T-helper 1 cell treated with Interleukin-12 subunit alpha and Interleukin-12 subunit beta and Interleukin-4 antibody, amounts not matched to agents 30 μg/mL and 1 μg/mL, for 36 hours (primary cell): ENCODE measurements around the gene SNX13.
A peak's percentile ranks its signal among the peaks of the same experiment; 100 is the strongest.

Experiments used
- H3K27ac Mint-ChIP-seq: one replicate; pipeline ENCODE4 v1.8.0; 2021; ENCODE audit warnings: mild to moderate bottlenecking, mixed read lengths
- H3K27me3 Mint-ChIP-seq: one replicate; pipeline ENCODE4 v1.8.0; 2021; ENCODE audit warnings: low read depth, mixed read lengths
- H3K36me3 Mint-ChIP-seq: one replicate; pipeline ENCODE4 v1.8.0; 2021; ENCODE audit warnings: low read depth, mixed read lengths
- H3K4me1 Mint-ChIP-seq: one replicate; pipeline ENCODE4 v1.8.0; 2021; ENCODE audit warnings: low read depth, mixed read lengths
- H3K4me3 Mint-ChIP-seq: one replicate; pipeline ENCODE4 v1.8.0; 2021; ENCODE audit warnings: mild to moderate bottlenecking, moderate library complexity, mixed read lengths
- H3K9me3 Mint-ChIP-seq: one replicate; pipeline ENCODE4 v1.8.0; 2021; ENCODE audit warnings: mixed read lengths

Gene SNX13

DNA sequence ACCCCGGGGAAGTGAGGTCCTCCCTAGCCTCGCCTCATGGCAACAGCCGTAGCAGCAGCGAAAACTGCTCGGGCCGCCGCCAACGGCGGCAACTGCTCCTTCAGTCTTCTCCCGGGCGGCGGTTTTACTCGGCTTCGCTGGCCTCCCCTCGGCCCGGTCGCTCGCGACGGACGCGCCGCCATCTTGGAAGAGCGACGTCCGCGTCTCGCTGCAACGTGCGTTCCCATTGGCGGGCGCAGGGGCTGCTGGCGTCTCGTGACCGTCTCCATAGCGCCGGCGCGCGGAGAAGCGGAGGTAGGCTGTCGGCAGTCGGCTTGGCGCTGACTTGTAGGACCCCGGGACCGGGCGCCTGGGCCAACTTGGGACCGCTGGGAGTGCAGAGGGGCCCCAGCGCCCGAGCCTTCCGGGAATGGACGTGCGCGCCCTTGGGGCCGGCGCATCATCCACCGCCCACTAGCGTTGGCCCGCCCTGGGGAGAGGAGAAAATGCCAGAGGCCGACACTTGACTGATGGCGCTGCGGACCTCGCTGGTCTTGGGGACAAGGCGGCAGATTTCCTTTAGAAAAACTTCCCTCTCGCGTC, at the start of gene SNX13:
Gene SNX13 (minus strand): TSS at position 193 of the 582 bp plus-strand sequence. CDS start 199 bp downstream, outside the sequence.
- Mint-ChIP-seq H3K36me3 (peaks cover 10% of the 10 kb centered on the region), H3K9me3 (no peaks in the 10 kb centered on the region), H3K4me3 (peak within 1 kb of the TSS; percentile 98), H3K4me1 (peaks cover 34% of the 10 kb centered on the region), H3K27me3 (peaks cover 16% of the 10 kb centered on the region), H3K27ac (peak within 1 kb of the TSS; percentile 91)

DNA sequence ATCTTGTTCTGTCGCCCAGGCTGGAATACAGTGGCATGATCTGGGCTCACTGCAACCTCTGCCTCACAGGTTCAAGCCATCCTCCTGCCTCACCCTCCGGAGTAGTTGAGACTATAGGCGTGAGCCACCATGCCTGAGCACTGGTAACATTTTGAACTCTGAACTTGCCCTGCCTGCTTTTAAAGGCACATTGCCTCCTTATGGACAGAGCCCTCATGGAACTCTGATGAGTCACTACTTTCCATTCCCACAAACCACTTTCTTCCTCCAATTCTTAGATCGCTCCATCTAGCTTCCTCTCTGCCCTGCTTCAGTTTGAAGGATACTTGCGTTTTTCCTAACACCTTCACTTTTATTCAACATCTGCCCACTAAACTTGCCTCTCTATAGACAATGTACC, 49.3 kb upstream of the SNX13 start:
- H3K4me1 Mint-ChIP-seq, result no peaks in the 10 kb centered on the region
- H3K36me3 Mint-ChIP-seq, result no peaks in the 10 kb centered on the region
- H3K27ac Mint-ChIP-seq, result no peak overlapping the region
- peaks cover 3% of the 10 kb centered on the region for H3K27me3 Mint-ChIP-seq
- no peaks in the 10 kb centered on the region for H3K9me3 Mint-ChIP-seq
- H3K4me3 Mint-ChIP-seq, result no peak overlapping the region

GRCh38 chr7:17988858-17989257, 48.6 kb upstream of the SNX13 start:
- no peaks in the 10 kb centered on the region for H3K36me3 Mint-ChIP-seq
- no peaks in the 10 kb centered on the region for H3K4me1 Mint-ChIP-seq
- H3K27me3 Mint-ChIP-seq, result no peaks in the 10 kb centered on the region
- H3K27ac Mint-ChIP-seq, result no peak overlapping the region
- no peak overlapping the region for H3K4me3 Mint-ChIP-seq
- H3K9me3 Mint-ChIP-seq, result no peaks in the 10 kb centered on the region

GRCh38 chr7:17988141-17988540, 47.8 kb upstream of the SNX13 start:
- no peak overlapping the region for H3K27ac Mint-ChIP-seq
- no peaks in the 10 kb centered on the region for H3K9me3 Mint-ChIP-seq
- H3K36me3 Mint-ChIP-seq, result no peaks in the 10 kb centered on the region
- H3K27me3 Mint-ChIP-seq, result no peaks in the 10 kb centered on the region
- no peaks in the 10 kb centered on the region for H3K4me1 Mint-ChIP-seq
- H3K4me3 Mint-ChIP-seq, result no peak overlapping the region

DNA sequence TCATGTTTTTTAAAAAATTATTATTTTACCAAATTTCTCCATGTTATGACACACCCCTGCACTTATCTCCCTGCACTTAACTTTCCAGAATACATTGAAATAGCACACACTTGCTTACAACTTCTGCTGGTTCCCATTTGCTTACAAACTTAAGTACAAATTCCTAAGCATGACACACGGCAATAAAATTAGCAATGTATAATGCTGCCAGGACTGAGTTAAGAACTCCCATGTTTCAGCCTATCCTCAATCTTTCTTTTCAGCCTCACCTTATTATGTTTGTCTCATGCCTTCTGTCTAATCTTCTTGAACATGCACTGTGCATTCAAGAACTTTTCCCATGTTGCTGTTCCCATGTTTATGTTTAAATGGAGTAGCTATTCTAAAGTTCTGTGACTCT, 46.6 kb upstream of the SNX13 start:
- no peak overlapping the region for H3K4me3 Mint-ChIP-seq
- H3K36me3 Mint-ChIP-seq, result no peaks in the 10 kb centered on the region
- no peaks in the 10 kb centered on the region for H3K27me3 Mint-ChIP-seq
- no peak overlapping the region for H3K27ac Mint-ChIP-seq
- H3K9me3 Mint-ChIP-seq, result no peaks in the 10 kb centered on the region
- H3K4me1 Mint-ChIP-seq, result no peaks in the 10 kb centered on the region

- Mint-ChIP-seq H3K27ac (no peak overlapping the region), H3K4me1 (no peaks in the 10 kb centered on the region), H3K27me3 (no peaks in the 10 kb centered on the region), H3K9me3 (no peaks in the 10 kb centered on the region), H3K4me3 (no peak overlapping the region), H3K36me3 (no peaks in the 10 kb centered on the region)
Observed at GRCh38 chr7:17985473-17986239, 45.4 kb upstream of the SNX13 start.

GRCh38 chr7:17984288-17984687, 44.0 kb upstream of the SNX13 start:
- Mint-ChIP-seq H3K4me3 (no peak overlapping the region), H3K27ac (no peak overlapping the region), H3K4me1 (no peaks in the 10 kb centered on the region), H3K27me3 (no peaks in the 10 kb centered on the region), H3K36me3 (no peaks in the 10 kb centered on the region), H3K9me3 (no peaks in the 10 kb centered on the region)

GRCh38 chr7:17983221-17984062, 43.1 kb upstream of the SNX13 start:
- no peaks in the 10 kb centered on the region for H3K36me3 Mint-ChIP-seq
- H3K9me3 Mint-ChIP-seq, result no peaks in the 10 kb centered on the region
- no peaks in the 10 kb centered on the region for H3K27me3 Mint-ChIP-seq
- no peaks in the 10 kb centered on the region for H3K4me1 Mint-ChIP-seq
- H3K27ac Mint-ChIP-seq, result no peak overlapping the region
- H3K4me3 Mint-ChIP-seq, result no peak overlapping the region

GRCh38 chr7:17976952-17977351, 36.7 kb upstream of the SNX13 start:
- Mint-ChIP-seq H3K4me3 (no peak overlapping the region), H3K27ac (no peak overlapping the region), H3K27me3 (no peaks in the 10 kb centered on the region), H3K36me3 (no peaks in the 10 kb centered on the region), H3K4me1 (no peaks in the 10 kb centered on the region), H3K9me3 (no peaks in the 10 kb centered on the region)

DNA sequence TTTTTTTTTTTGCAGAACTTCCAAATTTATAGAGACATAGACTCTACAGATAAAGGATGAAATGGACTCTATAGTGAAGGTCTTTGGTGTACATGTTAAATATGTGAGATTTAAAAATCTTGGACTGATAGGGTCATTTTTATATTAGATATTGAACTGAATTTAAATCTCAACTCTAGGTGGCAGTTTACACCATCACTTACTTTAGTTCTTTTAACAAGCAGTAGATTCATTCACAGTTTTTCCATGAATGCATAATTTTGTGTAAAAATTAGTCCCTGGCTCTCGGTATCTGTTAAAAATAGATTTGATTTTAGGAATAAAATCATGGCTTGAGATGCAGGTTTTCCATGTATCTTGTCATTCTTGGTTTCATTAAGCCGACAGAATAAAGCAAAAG, 31.1 kb upstream of the SNX13 start:
- Mint-ChIP-seq H3K27me3 (peaks cover 11% of the 10 kb centered on the region), H3K4me1 (no peaks in the 10 kb centered on the region), H3K9me3 (no peaks in the 10 kb centered on the region), H3K27ac (no peak overlapping the region), H3K36me3 (no peaks in the 10 kb centered on the region), H3K4me3 (no peak overlapping the region)

DNA sequence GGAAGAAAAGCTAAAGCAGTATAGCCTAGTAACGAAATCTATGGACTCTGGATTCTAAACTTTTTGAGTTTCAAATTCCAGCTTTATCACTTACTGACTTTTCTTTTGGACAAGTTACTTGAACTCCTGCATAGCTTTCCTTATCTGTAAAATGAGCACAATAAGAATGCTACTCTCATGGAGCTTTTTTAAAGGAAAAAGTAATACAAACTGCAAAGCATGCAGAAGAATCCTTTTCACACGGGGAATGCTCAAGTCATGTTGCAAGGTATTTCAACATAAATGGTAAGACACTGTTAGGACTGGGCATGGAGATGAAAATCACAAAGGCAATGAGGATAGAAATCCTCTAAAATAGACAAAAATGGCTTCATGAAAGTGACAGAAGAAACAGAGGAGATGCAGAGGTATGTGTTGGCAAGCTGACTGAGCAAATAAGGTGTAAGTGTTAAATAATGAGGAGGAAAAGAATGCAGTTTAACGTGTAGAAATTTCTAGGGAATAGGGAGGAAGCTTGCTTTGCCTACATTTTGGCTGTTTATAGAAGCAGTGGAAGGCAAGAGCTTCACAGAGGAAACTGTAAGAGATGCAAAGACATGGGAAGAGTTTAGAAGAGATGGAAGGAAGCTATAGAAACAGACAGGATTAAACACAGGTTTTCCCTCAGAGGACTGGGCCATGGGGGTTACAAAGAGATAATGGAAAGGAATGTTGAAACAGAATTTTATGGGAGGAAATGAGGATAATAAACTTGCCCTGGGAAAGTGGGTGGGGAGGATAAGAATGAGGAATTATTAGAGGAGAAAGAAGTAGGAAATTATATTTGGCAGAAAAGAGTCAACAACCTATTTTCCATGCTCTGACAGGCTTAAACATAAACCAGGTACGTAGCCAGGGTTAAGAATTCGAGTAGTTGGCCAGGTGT, 28.8 kb upstream of the SNX13 start:
- Mint-ChIP-seq H3K36me3 (no peaks in the 10 kb centered on the region), H3K4me3 (no peak overlapping the region), H3K27ac (no peak overlapping the region), H3K4me1 (no peaks in the 10 kb centered on the region), H3K27me3 (peaks cover 11% of the 10 kb centered on the region), H3K9me3 (no peaks in the 10 kb centered on the region)

GRCh38 chr7:17966706-17967105, 26.4 kb upstream of the SNX13 start:
- Mint-ChIP-seq H3K9me3 (no peaks in the 10 kb centered on the region), H3K4me1 (no peaks in the 10 kb centered on the region), H3K4me3 (no peak overlapping the region), H3K36me3 (no peaks in the 10 kb centered on the region), H3K27me3 (peaks cover 11% of the 10 kb centered on the region), H3K27ac (no peak overlapping the region)

DNA sequence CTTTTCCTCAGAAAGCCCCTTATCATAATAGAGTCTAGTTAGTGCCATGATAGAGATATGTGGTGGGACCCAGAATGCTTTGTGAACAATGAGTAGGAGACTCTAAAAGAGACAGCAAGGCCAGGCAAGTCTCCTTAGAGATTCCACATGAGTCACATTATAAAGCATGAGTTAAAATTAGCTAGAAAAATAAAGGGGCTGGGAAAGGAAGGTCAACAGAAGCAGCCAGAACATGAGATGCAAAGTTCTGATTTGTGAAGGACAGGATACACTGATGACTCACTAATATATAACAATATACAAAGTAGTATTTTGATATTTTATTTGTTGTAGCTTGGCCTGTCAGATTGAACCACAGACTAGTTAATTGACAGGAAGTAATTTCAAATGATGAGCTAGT, 25.3 kb upstream of the SNX13 start:
- Mint-ChIP-seq H3K9me3 (no peaks in the 10 kb centered on the region), H3K27me3 (peaks cover 11% of the 10 kb centered on the region), H3K36me3 (no peaks in the 10 kb centered on the region), H3K27ac (no peak overlapping the region), H3K4me3 (no peak overlapping the region), H3K4me1 (no peaks in the 10 kb centered on the region)

- Mint-ChIP-seq H3K4me1 (no peaks in the 10 kb centered on the region), H3K9me3 (no peaks in the 10 kb centered on the region), H3K4me3 (no peak overlapping the region), H3K27ac (no peak overlapping the region), H3K36me3 (no peaks in the 10 kb centered on the region), H3K27me3 (peaks cover 15% of the 10 kb centered on the region)
Observed at GRCh38 chr7:17963281-17963680, 23.0 kb upstream of the SNX13 start.
